ENCODE results near the gene SLC6A11. TPM values are rescaled to one million over a fixed set of nuclear protein-coding genes. Genes with fewer than 3 reads are reported as not detected.

The SLC6A11 gene
- total RNA-seq, 1 donor from 2014 or later: not detected

DNA sequence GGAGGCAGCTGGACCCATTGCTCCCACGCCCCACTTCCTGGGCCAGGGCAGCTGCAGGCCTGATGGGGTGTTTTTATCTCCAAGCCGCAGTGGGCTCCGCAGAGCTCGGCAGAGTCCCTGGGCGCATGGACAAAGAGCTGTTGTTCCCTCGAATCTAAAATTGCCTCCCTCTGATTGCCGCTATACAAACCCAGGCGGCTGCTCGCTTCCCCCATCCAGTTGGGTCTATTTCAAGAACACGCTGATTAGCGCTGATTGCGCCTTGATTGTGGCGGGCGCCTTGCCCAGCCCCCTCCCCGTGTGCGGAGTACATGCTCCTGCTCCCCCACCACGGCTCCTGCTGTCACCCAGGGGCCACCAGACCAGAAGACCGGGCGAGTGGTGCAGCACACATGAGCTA, 133.2 kb downstream of the SLC6A11 start:
- intact Hi-C loops (cut with micrococcal nuclease): loop anchor here (10.0 kb wide), 1 partner anchor 386 kb away; no protein-coding TSS in a partner anchor

DNA sequence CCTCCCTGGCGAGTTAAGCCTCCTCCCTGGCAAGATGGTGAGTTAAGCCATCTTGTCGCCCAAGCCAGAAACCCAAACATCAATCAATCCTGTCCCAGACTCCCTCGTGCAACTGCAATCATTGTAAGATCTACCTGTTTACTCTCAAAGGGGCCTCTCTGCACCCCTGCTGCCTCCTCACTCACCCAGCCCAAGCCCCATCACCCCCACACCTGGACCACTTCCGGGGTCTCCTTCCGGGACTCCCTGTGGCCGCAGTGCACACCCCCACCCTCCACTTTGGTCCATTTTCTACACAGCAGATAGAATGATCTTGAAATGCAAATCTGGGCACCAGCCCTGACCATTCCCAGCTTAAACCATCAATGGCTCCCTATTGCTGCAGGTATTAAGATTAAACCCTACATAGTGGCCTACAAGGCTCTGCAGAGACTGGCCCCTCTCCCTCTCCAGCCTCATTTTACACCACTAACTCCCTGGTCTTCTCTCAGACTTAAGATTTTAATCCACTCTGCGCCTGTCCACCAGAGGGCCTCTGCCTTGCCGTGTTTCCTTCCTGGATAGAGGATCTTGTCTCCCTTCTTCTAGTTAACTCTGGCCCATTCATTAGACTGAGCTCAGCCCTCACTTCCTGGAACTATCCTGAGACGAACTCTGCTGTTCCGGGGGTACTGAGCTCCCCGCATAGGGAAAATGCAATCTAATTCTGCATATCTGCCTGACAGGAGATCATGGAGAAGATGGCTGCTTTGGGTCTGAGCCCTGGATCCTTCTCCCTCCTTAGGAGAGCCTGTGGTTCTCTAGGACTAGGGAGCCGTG, 134.7 kb downstream of the SLC6A11 start:
- intact Hi-C loops (cut with micrococcal nuclease): no loop called here

DNA sequence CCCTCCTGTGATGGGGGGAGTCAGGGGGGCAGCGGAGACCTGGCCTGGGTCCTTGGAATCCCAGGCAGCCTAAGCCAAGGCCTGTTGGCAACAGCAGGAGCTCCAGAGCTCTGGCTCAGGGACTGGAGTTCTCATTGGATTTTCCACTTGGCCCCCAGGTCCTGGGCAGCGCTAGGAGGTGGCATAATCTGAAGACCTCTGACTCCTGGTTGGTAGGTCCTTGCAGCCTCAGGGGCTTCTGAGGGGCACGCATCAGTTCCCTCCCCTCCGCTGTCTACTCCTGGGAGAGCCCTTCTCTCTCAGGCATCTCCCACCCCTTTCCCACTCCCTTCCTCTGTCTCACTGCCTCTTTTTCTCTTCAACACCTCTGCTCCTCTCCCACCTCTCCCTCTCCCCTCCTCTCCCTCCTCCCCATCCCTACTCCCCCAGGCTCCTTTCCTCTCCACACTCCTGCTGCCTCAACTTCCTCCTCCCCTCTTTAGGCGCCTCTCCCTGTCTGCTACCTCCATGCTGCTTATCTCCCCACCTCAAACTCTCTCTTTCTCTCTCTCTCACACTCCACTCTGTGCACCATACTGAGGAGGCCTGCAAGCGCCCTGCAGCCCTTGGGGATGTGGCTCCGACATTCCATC, 135.4 kb downstream of the SLC6A11 start:
- intact Hi-C loops (cut with micrococcal nuclease): no loop called here

DNA sequence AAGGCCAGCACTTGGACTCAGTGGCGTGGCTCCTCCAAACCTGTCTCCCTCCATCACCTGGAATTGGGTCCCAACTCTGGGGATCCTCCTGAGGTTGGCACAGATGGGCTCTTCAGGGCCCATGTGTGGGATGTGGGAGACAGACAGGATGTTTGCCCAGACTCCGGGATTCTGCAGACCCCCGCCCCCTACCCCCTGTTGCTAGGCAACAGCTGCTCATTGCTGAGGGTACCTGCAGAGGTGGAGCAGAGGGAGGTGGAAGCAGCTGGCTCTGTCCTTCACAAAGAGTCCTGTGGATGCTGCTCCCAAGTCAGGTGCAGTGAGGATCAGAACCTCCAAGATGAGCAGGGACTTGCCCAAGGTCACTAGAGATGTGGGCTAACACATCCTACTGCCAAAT, 136.5 kb downstream of the SLC6A11 start:
- intact Hi-C loops (cut with micrococcal nuclease): no loop called here

DNA sequence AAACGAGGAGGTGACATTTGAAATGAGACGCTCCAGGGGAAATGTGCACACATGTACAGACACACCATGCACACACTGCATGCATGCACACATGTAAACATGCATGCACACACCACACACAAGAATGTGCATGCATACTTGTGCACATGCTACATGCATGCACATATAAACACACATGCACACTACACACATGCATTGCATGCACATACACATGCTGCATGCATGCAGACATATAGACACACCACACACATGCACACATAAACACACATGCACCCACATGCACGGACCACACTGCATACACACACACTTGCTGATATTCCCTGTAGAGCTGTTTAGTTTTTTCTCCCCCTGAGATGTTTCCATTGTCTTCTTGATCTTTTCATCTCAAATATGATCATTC, 138.7 kb downstream of the SLC6A11 start:
- intact Hi-C loops (cut with micrococcal nuclease): no loop called here

DNA sequence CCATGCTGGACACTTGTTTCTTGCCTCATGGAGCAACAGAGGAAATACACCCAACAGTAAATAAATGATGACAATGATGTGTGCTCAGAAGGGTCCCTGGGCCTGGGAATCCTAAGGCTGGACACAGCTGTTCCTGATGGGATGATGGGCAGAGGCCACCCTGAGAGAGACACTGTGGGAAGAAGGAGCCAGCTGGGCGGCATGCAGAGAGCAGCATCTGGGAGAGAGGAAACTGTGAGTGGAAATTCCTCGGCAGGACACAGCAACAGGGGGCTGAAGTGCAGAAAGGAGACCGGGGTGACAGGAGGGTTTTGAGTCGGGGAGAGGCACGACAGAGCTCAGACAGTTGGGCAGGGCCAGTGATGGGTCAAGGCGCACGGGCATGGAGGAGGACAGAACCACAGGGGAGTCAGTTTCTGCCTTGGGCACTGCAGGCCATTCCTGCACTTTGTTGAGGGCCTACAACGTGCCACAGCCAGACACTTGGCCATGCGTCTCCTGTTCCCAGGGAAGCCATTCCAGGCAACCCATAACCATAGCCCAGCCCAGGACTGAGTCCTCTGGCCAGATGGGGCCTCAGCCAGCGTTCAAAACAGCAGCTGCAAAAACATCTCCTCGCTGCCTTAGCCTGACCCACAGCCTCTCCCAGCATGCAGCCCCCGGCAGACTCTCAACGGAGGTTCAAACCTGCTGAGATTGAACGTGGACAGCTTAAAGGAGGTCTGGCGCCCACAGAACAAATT, 139.9 kb downstream of the SLC6A11 start:
- intact Hi-C loops (cut with micrococcal nuclease): no loop called here

DNA sequence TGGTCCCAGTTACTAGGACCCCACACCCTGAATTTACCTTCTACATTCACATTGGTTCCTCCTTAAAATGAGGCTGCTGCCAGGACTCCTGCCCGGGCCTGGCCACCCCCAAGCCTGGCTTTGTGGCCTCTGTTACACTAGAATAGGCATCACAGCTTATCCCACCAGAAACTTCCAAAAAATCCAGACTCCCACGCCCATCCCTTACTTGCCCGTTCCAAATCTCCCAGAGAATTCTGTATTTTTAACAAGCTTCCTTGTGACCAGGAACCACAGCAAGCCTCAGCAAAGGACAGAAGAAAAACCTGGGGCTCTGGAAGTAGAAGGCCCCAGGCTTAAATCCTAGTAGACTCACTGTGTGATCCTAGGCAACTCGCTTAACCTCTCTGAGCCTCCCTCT, 140.5 kb downstream of the SLC6A11 start:
- intact Hi-C loops (cut with micrococcal nuclease): no loop called here

DNA sequence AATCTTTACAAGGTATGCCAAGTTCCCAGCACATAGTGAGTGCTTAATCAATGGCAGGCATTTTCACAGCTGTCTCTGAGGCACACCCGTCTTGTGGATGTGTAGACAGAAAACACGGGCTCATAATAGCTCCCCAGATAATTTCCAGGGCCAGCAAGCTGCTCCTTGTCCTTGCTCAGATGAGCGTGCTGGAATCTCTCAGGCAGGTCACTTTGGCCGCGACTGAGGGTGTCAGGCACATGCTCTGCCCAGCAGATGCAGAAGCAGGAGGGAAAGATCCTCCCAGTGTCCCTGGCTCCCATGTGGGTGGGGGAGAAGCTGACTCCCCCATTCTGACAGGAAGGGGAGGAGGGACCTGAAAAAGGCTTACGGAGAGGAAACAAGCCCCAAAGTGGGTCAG, 141.0 kb downstream of the SLC6A11 start:
- intact Hi-C loops (cut with micrococcal nuclease): no loop called here

DNA sequence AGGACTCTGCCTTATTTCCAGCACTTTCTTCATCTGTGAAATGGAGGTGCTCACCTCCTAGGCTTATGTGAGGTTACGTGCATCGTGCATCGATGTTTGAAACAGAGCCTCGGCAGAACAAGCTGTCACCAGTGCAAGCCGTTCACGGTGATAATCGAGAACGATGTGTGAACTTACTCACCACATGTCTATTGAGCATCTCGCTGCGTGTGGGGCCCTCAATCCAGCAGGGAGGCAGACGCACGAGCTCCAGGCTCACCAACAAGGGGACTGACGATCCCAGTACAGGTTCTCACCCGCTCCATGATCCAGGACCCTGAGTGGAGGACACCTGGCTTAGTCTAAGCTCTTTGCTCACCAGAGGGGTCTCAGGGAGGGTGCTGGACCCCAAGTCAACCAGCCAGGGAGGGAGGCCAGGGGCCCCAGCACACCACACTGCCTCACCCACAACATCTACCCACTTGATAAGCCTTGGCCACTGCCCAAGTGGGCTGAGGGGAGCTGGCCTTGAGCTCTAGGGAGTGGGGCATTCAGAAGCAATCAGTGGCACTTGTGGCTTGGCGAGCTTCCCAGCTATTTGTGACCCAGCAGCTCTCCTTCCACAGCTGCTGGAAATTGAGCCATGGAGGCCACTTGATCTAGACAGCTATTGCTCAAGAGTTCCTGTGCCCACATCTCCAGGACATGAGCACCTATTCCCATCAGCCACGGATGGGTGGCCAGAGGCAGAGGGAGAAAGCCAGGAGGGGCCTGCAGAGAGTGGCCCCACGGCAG, 142.1 kb downstream of the SLC6A11 start:
- intact Hi-C loops (cut with micrococcal nuclease): no loop called here

DNA sequence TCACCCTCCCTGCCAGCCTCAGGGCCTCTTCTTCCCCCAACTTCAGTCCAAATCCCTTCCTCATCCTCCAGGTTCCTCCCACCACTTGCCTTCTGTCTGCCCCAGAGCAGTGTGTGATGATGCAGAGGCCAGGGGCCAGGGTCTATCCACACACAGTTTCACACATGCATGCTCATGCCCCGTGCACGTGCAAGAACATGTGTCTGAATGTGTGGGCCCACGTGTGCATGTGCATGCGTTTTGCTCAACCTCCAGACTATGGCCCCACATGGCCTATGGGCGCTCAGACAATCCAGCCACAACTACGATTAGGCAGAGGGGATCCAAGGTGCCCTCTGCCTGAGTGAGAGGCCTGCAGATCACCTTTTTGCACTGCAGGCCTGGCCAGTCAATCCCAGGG, 144.2 kb downstream of the SLC6A11 start:
- intact Hi-C loops (cut with micrococcal nuclease): no loop called here

DNA sequence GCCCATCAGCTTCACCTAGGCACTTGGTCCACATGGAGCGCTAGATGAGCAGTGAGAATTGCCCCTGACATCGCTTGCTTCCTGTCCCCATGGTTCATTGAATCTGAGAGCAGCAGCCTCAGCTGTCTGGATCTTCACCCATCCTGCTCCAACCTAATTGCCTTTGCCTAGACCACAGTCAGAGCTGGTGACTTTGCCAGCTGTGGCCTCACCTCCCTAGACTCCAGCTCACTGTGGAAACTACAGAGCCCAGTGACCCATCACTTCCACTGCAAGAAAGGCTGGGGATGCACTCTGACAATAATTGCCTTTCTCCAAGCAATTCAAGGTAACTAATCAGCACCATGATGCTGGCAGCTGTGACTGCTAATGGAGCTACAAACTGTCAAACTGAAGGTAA, 145.9 kb downstream of the SLC6A11 start:
- intact Hi-C loops (cut with micrococcal nuclease): no loop called here

DNA sequence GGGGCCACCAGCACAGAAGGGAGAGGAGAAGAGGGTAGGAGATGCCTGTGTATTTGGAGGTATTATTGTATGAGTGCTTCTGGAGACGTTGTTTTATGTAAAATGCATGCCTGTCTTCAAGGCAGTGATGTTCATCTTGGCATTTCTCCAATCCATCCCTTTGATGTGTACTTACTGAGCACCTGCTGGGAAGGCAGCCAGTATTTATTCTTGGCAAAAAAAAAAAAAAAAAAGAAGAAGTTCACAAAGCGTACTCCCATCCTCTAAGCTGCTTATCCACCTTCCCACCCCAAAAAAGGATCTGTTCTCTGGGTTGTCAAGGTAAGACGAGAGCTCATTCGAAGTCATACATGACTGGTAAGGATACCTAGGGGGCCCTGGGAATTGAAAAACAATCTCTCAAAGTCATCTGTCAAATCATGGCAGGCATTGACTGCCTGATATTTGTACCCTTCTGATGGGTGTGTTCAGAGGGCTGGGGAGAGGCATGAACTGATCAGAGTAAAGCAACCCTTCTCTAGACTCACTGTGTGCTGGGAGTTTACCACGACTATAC, 146.5 kb downstream of the SLC6A11 start:
- intact Hi-C loops (cut with micrococcal nuclease): no loop called here

DNA sequence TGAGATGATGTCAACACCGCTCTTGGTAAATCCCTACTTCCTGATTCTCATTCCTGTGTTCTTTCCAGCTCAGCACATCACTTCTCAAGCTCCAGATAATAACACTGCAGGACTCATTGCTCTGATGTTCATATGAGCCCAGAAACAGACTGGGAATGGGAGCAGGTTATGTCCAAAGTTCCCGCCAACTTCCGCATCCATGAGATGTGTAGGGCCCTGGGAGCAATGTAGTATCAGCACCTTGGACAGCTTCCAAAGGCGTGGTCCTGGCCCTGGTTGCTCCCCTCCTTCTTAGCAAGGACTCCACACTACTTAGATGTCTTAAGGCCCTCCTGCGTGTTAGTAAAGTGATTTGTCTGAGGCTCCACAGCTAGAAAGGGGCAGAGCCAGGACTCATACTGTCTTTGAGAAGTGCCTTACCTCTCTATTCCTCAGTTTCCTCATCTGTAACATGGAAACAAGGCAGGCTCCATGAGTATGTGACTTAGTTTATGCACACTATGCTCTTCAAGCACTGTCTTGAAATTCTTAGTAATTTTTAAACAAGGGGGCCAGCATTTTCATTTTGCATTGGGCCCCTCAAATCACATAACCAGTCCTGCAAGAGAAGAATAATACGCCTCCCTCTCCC, 148.6 kb downstream of the SLC6A11 start:
- intact Hi-C loops (cut with micrococcal nuclease): no loop called here

DNA sequence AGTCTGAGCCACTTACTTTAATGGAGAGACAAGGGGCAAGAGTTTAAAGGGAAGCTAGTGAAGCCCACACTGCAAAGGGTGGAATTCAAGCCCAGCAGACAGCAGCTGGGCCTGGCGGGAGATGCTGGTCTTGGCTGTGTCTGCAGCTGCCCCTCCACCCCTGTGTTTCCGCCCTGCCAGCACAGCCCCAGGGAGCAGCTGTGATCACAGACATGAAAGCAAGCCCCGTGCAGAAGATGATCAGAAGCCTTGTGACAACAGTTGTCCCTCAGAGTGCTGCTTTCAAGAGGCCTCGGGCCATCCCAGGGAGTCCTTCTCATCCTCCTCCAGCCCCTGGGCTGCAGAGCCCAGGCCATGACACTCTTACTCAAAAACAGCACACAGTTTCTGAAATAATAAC, 152.4 kb downstream of the SLC6A11 start:
- intact Hi-C loops (cut with micrococcal nuclease): no loop called here

DNA sequence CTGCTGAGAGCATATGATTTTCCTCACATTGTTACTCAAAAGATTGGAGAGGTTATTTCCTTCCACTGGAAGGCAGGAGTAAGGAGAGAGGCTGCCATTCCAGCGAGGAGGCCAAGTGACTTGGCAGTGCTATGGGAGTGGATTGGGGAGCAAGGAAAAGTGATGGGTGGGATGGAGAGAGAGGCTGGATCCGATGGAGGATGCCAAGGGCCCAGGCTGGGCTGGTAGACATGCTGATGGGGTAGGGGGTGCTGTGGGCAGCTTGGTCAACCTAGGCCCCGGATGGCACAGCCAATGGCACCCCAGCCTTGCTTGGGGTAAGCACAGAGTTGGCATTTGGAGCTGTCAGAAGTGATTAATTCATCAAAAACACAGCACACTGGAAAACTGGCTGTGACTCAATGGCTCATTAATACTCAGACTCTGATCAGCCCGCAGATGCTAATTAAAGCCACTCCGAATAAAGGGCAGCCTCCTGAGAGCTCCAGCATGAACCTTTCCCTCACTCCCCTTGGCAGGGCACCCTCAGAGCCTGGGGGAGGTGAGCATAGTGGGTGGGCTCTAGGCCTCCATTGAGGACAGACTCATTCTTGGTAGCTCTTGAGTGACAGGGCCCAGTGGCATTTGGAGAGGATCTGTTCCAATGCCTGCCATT, 154.4 kb downstream of the SLC6A11 start:
- intact Hi-C loops (cut with micrococcal nuclease): no loop called here

DNA sequence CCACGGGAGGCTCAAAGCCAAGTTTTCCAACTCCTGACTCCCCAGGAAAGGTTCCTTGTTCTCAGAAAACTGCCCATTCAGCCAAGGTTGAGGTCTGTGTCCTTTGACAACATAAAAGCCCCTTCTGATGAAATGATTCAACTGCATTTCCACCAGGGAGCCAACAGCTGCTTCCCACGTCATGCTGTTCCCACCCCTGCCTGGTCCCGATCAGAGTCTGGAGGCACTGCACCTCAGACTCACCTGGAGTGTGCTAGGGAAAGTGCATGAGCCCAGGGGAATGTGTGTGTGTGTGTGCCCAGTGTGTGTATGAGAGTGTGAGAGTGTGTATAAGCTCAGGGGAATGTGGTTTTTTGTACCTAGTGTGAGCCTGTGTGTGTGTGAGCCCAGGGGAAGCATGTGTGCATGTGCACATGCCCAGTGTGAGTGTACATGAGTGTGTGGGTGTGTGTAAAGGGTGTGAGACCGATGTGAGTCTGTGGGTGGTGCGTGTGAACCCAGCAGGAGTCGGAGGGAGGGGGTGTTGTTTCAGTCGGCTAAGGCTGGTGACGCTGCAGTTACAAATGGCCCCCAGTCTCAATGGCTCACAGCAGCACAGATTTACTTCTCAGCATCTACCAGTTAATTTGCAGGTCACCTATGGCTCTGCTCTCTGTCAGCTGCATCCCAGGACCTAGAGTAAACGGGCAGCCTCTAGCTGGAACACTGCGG, 156.2 kb downstream of the SLC6A11 start:
- intact Hi-C loops (cut with micrococcal nuclease): no loop called here

DNA sequence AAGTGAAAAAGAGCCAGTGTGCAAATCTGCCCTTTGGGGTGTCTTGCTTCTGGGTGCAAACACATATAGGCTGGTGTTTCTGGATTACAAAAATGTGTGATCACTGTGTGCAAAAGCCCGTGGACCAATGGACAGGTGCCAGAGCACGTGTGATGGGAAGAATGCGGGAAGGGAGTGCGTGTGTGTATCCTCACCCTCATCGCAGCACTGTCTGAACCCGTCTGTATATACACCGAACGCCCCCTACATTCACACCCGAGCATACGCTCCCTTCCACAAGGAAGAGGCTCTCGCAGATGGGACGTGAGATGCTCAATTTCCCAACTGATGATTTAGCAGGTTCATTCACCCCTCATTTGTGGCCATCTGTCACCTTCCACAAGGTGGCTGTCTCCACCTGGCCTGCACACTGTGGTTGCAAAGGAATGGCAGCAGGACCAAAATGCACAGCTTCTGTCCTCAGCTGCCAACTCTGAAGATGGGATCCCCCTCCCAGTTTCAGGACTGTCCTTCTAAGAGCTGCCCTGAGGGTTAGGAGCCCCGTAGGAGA, 157.1 kb downstream of the SLC6A11 start:
- intact Hi-C loops (cut with micrococcal nuclease): no loop called here

DNA sequence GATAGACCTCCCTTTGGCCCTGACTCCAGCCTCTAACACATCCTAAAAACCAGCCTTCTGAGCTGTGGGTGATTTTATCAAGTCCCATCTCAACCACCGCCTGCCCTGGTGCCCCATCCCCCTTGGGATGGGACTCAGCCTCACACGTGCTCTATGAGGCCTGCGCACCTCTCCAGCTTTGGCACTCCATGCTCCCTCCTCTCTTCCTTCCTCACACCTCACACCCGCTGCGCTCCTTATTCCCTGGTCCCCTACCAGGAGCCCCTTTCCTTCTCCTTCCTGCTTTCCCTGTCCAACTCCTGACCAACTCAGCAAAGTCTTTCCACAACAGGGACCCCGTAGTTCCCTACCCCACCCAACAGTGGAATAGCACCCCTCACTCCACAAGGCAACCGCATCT, 158.1 kb downstream of the SLC6A11 start:
- intact Hi-C loops (cut with micrococcal nuclease): no loop called here

DNA sequence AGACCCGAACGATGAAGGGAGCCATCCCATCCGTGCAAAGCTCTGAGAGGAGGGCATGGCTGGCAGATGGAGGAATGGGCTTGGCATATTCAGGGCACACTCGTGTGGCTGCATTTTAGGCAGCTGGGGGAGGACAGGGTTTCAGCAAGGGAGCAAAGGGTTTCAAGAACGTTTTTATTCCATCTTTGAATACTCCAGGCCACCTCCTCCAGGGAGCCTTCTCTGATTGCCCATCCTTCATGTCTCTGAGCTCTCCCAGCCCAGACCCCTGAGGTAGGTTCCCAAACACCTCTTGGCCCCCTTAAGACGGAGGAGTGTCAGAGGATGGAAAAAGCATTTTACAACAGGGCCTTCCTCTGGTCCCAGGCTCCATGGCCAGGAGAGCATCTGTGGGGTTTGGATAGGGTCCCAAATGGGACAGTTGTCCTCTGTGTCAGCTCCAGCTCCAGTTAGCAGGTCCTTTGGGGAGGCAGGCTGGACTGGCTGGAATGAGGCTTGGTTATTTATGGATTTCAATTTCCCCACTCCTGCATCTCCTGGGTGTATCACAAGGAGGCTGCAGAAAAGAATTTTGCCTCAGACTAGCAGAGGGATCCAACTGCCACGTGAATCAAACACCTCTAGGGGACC, 158.8 kb downstream of the SLC6A11 start:
- intact Hi-C loops (cut with micrococcal nuclease): no loop called here
